WERI-Rb-1 (cell line): ENCODE results near the gene MRTO4.

Experiments used
- DNase-seq: peaks from one replicate; pipeline ENCODE4 v3.0.0-alpha.2; 2020
- H3K27ac ChIP-seq: fragments of 250-450 bp; sonication (Bioruptor Pico); 2 replicates; pipeline ENCODE4 v1.5.1; 2020; ENCODE audit warnings: mild to moderate bottlenecking, moderate library complexity
- H3K27me3 ChIP-seq: fragments of 250-450 bp; sonication (Bioruptor Pico); 2 replicates; pipeline ENCODE4 v1.5.1; 2021; ENCODE audit warnings: mild to moderate bottlenecking, low read depth, moderate library complexity; ENCODE audit not compliant: insufficient read depth, severe bottlenecking
- H3K36me3 ChIP-seq: fragments of 250-450 bp; sonication (Bioruptor Pico); 2 replicates; pipeline ENCODE4 v1.5.1; 2020; ENCODE audit warnings: mild to moderate bottlenecking, moderate library complexity
- H3K4me3 ChIP-seq: 2 replicates; pipeline ENCODE4 v1.5.1; 2011; ENCODE audit warnings: low read depth, mild to moderate bottlenecking, control low read depth, low read length
- H3K9me3 ChIP-seq: fragments of 250-450 bp; sonication (Bioruptor Pico); 2 replicates; pipeline ENCODE4 v1.5.1; 2021; ENCODE audit warnings: mild to moderate bottlenecking, moderate library complexity; ENCODE audit not compliant: severe bottlenecking
- CTCF ChIP-seq: IDR thresholded peaks from 2 replicates; pipeline ENCODE4 v1.5.1; 2011; ENCODE audit warnings: low read depth, mild to moderate bottlenecking, control low read depth, inconsistent platforms, low read length

MRTO4 gene

GRCh38 chr1:19232524-19232846, 19.1 kb upstream of the MRTO4 start:
- H3K27ac ChIP-seq: no peak overlapping the region
- H3K27me3 ChIP-seq: no peaks in the 10 kb centered on the region
- H3K36me3 ChIP-seq: peaks cover 86% of the 10 kb centered on the region
- no peaks in the 10 kb centered on the region for H3K9me3 ChIP-seq
- no peak for DNase-seq
- no peak overlapping the region for H3K4me3 ChIP-seq
- no peak for TF ChIP-seq CTCF

GRCh38 chr1:19234224-19234623, 17.4 kb upstream of the MRTO4 start:
- H3K27ac ChIP-seq: no peak overlapping the region

GRCh38 chr1:19239876-19240275, 11.7 kb upstream of the MRTO4 start:
- H3K36me3 ChIP-seq: peaks cover 86% of the 10 kb centered on the region
- no peak for DNase-seq
- no peaks in the 10 kb centered on the region for H3K27me3 ChIP-seq
- H3K9me3 ChIP-seq: no peaks in the 10 kb centered on the region
- no peak overlapping the region for H3K4me3 ChIP-seq
- H3K27ac ChIP-seq: peak overlapping the region; percentile 85
- TF ChIP-seq CTCF: no peak

More at GRCh38 chr1:19234224-19234623, 17.4 kb upstream of the MRTO4 start:
- Histone ChIP-seq H3K27me3 (no peaks in the 10 kb centered on the region), H3K4me3 (no peak overlapping the region), H3K9me3 (no peaks in the 10 kb centered on the region), H3K36me3 (peaks cover 92% of the 10 kb centered on the region)
- TF ChIP-seq CTCF: no peak
- no peak for DNase-seq

GRCh38 chr1:19240673-19241538, 10.7 kb upstream of the MRTO4 start:
- Histone ChIP-seq H3K9me3 (no peaks in the 10 kb centered on the region), H3K27ac (peak overlapping the region; percentile 85), H3K27me3 (no peaks in the 10 kb centered on the region), H3K36me3 (peaks cover 83% of the 10 kb centered on the region), H3K4me3 (no peak overlapping the region)
- peak; percentile 84 for TF ChIP-seq CTCF
- DNase-seq: peak; percentile 85

GRCh38 chr1:19250629-19251304, 838 bp upstream of the MRTO4 start:
- Histone ChIP-seq H3K36me3 (peaks cover 41% of the 10 kb centered on the region), H3K9me3 (no peaks in the 10 kb centered on the region), H3K4me3 (peak overlapping the region; percentile 92), H3K27ac (peak overlapping the region; percentile 100), H3K27me3 (no peaks in the 10 kb centered on the region)
- TF ChIP-seq CTCF: no peak
- no peak for DNase-seq
